KOPT-K1 (cell line): ENCODE results near the gene PHC1.
A peak's percentile ranks its signal among the peaks of the same experiment; 100 is the strongest.

Experiments
- H3K27ac ChIP-seq: fragments of 200-600 bp; sonication (generic); 2 replicates; pipeline ENCODE4 v1.5.1; 2016; ENCODE audit warnings: antibody characterized with exemption, mild to moderate bottlenecking, low read depth, low read length; ENCODE audit not compliant: poor library complexity, severe bottlenecking
- H3K36me3 ChIP-seq: fragments of 200-600 bp; sonication (generic); 2 replicates; pipeline ENCODE4 v1.5.1; 2017; ENCODE audit warnings: antibody characterized with exemption, mild to moderate bottlenecking, low read length, moderate library complexity; ENCODE audit not compliant: insufficient read depth
- H3K9me3 ChIP-seq: fragments of 200-600 bp; sonication (generic); 2 replicates; pipeline ENCODE4 v1.5.1; 2017; ENCODE audit warnings: antibody characterized with exemption, low read length, mild to moderate bottlenecking; ENCODE audit not compliant: insufficient read depth, poor library complexity, severe bottlenecking

Gene PHC1

GRCh38 chr12:8950702-8951478, 36.6 kb downstream of the PHC1 start:
- Histone ChIP-seq H3K27ac (peak overlapping the region; percentile 90), H3K9me3 (peaks cover 32% of the 10 kb centered on the region), H3K36me3 (peaks cover 23% of the 10 kb centered on the region)

GRCh38 chr12:8951744-8952143, 37.4 kb downstream of the PHC1 start:
- no peak overlapping the region for H3K27ac ChIP-seq
- peaks cover 40% of the 10 kb centered on the region for H3K9me3 ChIP-seq
- H3K36me3 ChIP-seq: peaks cover 17% of the 10 kb centered on the region

- Histone ChIP-seq H3K9me3 (peaks cover 41% of the 10 kb centered on the region), H3K27ac (no peak overlapping the region), H3K36me3 (peaks cover 13% of the 10 kb centered on the region; the same call in 1 of the 2 replicates)
Measured at GRCh38 chr12:8953773-8954402, 39.6 kb downstream of the PHC1 start.

GRCh38 chr12:8956073-8956472, 41.8 kb downstream of the PHC1 start:
- H3K9me3 ChIP-seq: peaks cover 41% of the 10 kb centered on the region
- H3K27ac ChIP-seq: no peak overlapping the region
- peaks cover 13% of the 10 kb centered on the region; the same call in 1 of the 2 replicates for H3K36me3 ChIP-seq

GRCh38 chr12:8956772-8957171, 42.5 kb downstream of the PHC1 start:
- peaks cover 41% of the 10 kb centered on the region for H3K9me3 ChIP-seq
- H3K36me3 ChIP-seq: peaks cover 13% of the 10 kb centered on the region; the same call in 1 of the 2 replicates
- H3K27ac ChIP-seq: no peak overlapping the region

GRCh38 chr12:8957561-8957960, 43.3 kb downstream of the PHC1 start:
- Histone ChIP-seq H3K9me3 (peaks cover 41% of the 10 kb centered on the region), H3K27ac (no peak overlapping the region), H3K36me3 (peaks cover 13% of the 10 kb centered on the region; the same call in 1 of the 2 replicates)

GRCh38 chr12:8958066-8958465, 43.8 kb downstream of the PHC1 start:
- H3K36me3 ChIP-seq: peaks cover 9% of the 10 kb centered on the region; the same call in 1 of the 2 replicates
- H3K9me3 ChIP-seq: peaks cover 37% of the 10 kb centered on the region
- no peak overlapping the region for H3K27ac ChIP-seq

- H3K27ac ChIP-seq: no peak overlapping the region
- H3K36me3 ChIP-seq: peaks cover 6% of the 10 kb centered on the region; the same call in 1 of the 2 replicates
- H3K9me3 ChIP-seq: peaks cover 17% of the 10 kb centered on the region
Measured at GRCh38 chr12:8960176-8960575, 45.9 kb downstream of the PHC1 start.

GRCh38 chr12:8968761-8969160, 54.5 kb downstream of the PHC1 start:
- no peak overlapping the region for H3K27ac ChIP-seq
- H3K36me3 ChIP-seq: no peaks in the 10 kb centered on the region
- H3K9me3 ChIP-seq: peaks cover 29% of the 10 kb centered on the region

GRCh38 chr12:8969861-8970411, 55.6 kb downstream of the PHC1 start:
- Histone ChIP-seq H3K36me3 (no peaks in the 10 kb centered on the region), H3K9me3 (peaks cover 29% of the 10 kb centered on the region), H3K27ac (no peak overlapping the region)

GRCh38 chr12:8970432-8970831, 56.1 kb downstream of the PHC1 start:
- no peaks in the 10 kb centered on the region for H3K36me3 ChIP-seq
- H3K27ac ChIP-seq: no peak overlapping the region
- peaks cover 29% of the 10 kb centered on the region for H3K9me3 ChIP-seq

GRCh38 chr12:8980137-8980536, 65.8 kb downstream of the PHC1 start:
- Histone ChIP-seq H3K9me3 (no peaks in the 10 kb centered on the region), H3K27ac (no peak overlapping the region), H3K36me3 (no peaks in the 10 kb centered on the region)

GRCh38 chr12:8985213-8985754, 71.0 kb downstream of the PHC1 start:
- no peak overlapping the region for H3K27ac ChIP-seq
- no peaks in the 10 kb centered on the region for H3K9me3 ChIP-seq
- H3K36me3 ChIP-seq: no peaks in the 10 kb centered on the region

- Histone ChIP-seq H3K36me3 (no peaks in the 10 kb centered on the region), H3K9me3 (no peaks in the 10 kb centered on the region), H3K27ac (no peak overlapping the region)
Measured at GRCh38 chr12:8987163-8987562, 72.9 kb downstream of the PHC1 start.

- Histone ChIP-seq H3K36me3 (no peaks in the 10 kb centered on the region), H3K27ac (no peak overlapping the region)
Measured at GRCh38 chr12:8987685-8988084, 73.4 kb downstream of the PHC1 start.

More at GRCh38 chr12:8987685-8988084, 73.4 kb downstream of the PHC1 start:
- H3K9me3 ChIP-seq: no peaks in the 10 kb centered on the region
